ENCODE data around the gene MAPK1.
A peak's percentile ranks its signal among the peaks of the same experiment; 100 is the strongest.
"Not testable (repeated sequence)": the region's sequence is repeated elsewhere in the genome, so short reads cannot be mapped to it uniquely, and the experiment has no call there.

MAPK1 gene

DNA sequence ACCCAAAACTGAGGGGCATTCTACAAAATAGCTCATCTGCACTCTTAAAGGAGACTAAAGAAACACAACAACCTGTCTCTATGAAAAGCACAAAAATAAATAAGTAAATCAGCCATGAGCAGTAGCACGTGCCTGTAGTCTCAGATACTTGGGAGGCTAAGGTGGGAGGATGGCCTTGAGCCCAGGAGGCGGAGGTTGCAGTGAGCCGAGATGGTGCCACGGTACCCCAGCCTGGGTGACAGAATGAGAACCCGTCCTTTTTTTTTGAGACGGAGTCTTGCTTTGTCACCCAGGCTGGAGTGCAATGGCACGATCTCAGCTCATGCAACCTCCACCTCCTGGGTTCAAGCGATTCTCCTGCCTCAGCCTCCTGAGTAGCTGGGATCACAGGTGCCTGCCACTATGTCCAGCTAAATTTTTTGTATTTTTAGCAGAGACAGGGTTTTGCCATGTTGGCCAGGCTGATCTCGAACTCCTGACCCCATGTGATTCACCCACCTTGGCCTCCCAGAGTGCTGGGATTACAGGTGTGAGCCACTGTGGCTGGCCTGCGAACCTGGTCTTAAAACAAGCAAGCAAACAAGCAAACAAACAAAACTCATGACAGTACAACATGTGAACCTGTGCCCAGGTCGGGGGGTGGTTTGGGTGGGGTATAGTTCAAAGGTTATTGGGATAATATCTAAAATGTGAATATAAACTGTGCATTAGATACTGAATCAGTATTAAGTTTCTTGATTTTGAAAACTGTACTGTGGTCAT lies 76.4 kb downstream of the MAPK1 start:
- not testable (repeated sequence) for DNase-seq (ENCODE audit: low read depth)

DNA sequence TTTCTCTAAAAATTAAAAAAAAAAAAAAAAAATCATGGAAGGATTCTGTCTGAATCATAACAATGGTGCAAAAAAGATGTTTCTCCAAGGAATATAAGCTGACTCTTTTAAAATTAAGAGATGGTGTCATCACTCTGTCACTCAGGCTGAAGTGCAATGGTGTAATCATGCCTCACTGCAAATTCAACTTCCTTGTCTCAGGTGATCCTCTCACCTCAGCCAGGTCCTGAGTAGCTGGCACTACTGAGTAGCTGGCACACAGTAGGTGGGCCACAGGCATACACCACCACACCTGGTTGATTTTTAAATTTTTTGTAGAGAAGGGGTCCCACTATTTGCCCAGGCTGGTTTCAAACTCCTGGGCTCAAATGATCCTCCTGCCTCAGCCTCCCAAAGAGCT lies 77.1 kb downstream of the MAPK1 start:
- no peak for DNase-seq (ENCODE audit: low read depth)

DNA sequence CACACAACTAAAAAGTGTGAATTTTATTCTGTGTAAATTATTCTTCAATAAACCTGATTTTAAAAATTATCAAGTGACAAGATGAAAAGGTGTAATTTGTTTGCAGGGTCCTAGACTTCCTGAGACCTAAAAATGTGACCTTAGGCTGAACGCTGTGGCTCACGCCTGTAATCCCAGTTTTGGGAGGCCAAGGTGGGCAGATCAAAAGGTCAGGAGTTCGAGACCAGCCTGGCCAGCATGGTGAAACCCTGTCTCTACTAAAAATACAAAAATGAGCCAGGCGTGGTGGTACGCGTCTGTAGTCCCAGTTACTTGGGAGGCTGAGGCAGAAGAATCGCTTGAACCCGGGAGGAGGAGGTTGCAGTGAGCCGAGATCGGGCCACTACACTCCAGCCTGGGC lies 79.9 kb downstream of the MAPK1 start:
- DNase-seq (ENCODE audit: low read depth) = not testable (repeated sequence)

DNA sequence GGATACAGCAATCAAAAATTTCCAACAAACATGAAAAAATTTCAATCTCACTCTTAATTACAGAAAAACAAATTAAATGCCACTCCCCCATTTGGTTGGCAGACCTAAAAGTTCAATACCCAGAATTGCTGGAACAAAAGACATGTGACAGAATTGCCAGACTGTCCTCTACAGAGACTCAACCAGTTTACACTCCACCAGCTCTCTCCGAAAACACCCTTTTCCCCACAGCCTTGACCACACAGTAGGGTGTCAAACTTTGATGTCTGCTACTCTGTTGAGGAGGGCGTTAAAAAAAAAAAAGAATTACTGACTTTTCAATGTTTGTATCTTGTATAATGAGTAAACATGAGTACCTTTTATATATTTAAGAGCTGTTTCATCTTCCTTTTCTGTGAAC lies 87.2 kb downstream of the MAPK1 start:
- DNase-seq (ENCODE audit: low read depth) = no peak

DNA sequence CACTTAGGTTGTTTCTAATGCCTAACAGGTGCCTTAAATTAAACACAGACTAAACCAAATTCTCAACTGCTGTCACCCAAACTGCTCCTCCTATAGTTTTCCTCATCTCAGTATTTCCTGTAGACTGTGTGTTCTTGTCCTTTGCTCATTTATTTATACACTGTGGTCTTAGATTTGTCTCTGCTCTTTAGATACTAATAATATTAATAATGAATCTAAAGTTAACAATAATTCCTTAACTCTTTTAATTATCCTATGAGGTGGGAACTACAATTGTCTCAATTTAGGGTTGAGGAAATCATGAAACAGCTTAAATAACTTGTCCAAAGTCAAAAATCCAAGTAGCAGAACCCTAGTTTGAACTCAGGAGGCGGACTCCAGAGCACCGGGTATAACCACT lies 88.0 kb downstream of the MAPK1 start:
- DNase-seq (ENCODE audit: low read depth) = no peak

DNA sequence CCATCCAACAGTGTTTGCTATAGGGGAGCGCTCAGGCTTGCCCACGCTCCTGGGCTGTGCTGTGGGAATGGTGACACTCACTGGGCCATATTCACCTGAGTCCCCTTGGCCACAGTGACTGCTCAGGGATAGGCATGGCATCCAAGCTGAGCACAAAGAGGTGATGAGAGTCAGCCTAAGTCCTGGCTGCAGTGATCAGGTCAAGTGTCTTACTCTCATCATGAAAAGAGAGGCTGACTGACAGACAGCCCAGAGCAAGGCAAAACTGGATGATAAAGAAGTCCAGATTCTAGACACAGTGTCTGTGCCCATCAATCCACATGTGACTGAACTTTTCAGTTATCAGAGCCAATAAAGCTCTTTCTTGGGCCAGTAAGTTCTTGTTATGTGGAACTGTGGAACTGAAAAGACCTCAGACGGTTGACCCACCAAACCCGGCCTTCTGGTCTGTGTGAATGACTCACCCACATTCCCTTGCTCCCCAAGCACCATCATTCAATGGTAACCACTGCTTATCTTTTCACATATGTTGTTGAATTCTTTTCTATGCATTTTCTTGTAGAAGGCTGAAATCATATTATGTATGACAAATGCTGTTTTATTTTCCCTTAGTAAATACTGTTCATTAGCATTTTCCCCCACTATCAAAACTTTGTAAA lies 88.6 kb downstream of the MAPK1 start:
- no peak for DNase-seq (ENCODE audit: low read depth)

DNA sequence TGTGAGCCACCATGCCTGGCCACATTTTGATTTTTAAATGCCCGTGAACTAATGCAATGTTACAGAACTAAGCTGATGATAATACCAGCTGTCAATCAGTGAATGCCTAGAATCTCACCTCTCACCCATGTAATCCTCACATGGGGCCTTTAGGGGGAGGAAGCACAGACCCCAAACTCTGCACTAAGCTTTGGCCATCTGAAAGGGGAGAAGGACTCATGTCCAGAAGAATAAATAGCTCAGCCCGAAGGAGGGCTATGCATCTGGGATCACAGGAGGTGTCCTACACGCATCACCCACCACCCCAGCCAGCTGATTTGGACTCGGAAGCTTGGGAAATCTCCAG lies 95.8 kb downstream of the MAPK1 start:
- DNase-seq (ENCODE audit: low read depth) = no peak

DNA sequence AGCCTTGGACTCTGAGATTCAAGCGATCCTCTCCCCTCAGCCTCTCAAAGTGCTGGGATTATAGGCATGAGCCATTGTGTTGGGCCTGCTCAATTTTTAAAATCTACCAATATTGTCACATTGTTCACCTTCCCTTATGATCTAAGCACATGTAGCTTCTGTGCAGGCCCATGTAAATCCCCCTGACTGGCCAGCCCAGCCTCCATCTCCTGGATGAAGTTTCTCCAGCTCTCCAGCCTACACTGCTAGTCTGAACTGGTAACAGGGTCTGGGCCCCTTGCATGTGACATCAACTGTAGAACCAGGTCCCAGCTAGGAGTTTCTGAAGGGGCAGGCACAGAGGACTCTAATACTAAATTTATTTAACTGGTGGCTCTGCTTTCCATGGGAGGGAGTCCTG lies 99.0 kb downstream of the MAPK1 start:
- DNase-seq (ENCODE audit: low read depth) = no peak

DNA sequence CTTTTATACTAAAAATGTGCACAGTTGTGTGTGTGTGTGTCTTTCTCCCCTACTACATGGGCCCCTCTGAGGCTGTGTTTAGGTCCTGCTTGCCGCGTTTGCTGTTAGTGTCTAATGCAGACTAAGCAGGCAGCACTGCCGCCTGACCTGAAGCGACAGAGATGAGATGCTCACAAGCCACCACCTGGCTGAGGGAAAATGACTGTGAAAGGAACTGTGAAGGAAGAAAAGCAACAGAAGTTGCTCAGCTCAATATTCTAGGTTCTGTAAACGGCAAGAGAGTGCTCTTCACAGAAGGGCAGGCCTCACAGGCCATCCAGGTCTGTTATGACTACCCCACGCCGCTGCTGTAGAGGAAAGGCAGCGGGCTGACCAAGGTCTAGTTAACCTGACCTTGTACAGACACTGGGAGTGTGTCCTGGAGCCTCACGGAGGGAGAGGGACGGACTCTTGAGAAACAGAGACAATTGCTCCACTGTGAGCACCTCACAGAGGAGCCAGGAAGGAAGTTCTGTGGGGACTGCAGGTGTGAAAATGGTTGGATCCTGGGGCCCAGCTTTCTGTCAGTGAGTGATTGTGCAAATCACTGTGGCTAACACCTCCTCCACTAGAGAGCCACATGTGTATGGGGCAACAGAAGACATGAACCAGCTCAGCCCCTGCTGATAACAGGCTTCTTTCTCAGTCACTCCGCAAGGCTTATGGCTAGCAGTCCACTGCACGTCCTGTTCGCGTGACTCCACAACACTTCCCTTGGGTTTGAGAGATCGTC lies 100.6 kb downstream of the MAPK1 start:
- peak; percentile 34 for DNase-seq (ENCODE audit: low read depth)

DNA sequence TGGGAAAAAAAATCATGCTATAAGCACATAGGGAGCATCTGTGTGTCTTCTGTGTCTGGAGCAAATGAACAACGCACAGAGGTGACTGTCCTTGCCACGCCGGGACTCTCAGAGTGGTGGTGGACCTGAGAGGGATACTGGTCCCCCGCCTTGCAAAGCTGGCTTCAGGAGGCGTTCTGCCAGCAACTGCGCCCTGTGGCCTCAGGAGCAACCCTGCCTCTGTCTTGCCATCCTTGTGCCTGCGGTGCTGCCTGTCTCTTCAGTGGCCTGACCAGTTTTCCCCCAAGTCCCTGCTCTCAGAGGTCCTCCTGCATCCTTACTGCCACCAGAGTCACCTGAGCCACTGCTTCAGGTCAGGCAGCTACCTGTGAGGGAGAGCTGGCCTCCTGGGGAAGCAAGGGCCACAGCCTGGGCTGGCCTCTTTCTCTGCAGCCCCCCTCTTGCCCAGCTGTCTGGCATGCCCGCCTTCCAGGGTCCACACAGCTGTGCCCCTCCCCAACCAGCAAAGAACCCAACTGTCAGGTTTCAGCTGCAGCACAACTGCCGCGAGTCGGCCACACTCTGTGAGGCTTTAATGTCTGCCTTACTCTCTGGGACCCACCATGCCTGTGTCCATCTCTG lies 101.4 kb downstream of the MAPK1 start:
- DNase-seq (ENCODE audit: low read depth) = no peak

DNA sequence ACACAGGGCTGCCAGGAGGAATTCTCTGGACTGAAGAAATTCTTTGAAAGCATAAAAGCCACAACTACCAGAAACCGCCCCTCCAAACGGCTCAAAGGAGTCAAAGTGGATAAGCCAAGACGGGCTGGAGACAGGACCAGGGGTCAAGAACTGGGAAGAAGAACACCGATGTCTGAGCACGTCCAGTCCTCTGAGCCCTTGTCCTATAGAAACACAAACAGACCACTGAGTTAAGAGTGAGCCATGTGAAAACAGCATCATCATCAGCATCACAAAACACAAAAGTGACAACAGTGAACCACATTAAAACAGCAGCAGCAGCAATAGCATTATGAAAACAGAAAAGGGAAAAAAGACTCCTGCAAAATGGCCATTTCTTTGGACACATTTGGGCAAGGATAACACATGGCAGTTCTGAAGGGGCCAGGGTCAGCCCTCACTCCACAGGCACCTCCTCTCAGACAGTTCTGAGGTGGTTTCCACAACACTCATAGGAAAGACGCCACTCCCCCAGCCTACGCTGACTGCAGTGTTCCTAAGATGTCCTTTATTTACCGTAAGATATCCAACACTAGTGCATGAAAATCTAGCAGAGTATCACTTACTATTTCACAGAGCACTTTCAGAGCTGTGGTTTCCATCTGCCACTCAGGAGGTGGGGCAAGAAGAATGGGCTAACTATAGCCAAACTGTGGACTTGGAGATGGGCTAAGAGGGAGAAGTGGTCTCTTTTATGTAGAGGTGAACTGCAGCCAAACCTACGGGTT lies 103.2 kb downstream of the MAPK1 start:
- no peak for DNase-seq (ENCODE audit: low read depth)

DNA sequence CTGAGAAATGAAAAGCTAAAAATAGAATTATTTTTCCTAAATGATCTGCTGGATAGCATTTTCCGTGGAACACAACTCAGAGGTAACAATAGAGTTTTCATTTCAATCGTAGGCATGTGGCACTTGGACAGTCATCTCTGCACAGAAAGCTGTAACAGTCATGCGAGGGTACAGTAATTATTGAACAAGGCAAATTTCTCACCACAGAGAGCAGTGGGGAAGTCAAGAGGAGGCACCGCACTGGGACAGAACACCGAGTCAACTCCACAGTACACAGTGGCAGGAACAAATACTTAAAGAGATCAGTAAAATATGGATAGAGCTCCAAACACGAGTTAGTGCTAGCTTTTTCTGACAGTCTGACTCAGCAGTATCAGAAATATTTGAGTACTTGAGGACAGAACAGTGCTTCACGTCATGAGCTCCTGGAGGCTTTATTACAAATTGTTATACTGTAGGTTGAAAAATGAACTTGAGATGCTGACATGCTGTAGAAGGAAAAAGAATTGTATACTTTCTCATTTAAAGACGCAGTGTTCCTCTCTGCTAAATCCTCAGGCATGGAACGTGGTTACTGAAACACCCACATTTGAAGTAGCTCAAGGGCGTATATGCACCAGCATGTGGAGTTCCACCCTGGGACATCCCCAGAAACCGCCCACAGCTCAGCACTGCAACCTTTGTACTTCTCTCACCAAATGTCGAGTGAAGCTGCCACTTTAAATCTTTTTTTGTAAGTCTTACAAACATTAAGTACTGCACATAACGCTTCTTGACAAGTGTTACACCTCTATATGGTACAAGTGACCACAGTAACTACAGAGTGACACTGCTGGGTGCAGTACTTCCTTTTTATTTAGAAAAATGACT lies 104.5 kb downstream of the MAPK1 start:
- DNase-seq (ENCODE audit: low read depth) = no peak

DNA sequence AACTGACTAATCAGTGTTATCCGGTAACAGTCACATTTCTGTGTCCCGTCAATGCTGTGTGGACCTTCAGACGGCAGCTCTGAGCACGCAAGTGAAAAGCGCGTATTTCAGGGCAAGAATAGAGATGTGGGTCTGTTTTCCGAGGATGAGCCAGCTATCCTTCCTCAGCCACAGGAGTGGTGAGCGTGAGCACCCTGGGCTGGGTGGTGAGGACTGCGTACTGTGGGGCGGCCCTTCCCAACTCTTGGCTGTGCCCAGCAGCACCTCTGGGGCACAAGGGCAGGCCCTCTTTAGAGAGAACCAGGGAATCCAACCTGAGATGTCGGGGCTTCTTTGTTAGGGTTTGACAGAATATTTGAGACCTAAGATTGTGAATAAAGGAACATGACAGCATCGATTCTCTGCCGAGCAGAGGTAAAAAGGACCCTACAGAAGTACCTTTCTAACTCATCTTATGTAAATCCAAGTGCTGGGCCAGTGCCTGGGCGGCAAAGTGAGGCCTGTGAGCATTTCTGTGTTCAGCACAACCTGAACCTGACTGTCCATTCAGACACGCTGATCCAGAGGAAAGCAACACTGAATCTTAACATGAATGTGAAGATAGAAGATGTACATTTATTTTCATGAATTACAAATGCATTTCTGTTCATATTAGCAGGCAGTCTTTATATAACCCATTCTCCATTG lies 105.3 kb downstream of the MAPK1 start:
- no peak for DNase-seq (ENCODE audit: low read depth)

DNA sequence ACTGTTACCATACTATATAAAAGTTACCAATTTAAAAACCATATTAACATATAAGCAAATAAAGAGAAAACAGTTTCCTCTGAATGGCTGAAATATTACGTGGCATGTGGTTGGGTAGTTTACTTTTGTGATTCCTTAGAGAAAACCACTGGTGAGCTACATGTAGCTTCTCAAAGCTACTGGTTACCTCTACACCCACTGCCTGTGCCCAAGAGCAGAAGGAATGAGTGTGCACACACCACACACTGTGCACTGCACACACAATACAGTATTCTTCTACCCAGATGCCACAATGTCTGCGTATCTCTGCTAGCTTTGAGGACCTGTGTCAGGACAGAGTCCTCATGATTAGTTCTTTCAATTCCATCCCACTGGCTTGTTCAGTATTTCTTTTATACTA lies 106.4 kb downstream of the MAPK1 start:
- DNase-seq (ENCODE audit: low read depth) = no peak

DNA sequence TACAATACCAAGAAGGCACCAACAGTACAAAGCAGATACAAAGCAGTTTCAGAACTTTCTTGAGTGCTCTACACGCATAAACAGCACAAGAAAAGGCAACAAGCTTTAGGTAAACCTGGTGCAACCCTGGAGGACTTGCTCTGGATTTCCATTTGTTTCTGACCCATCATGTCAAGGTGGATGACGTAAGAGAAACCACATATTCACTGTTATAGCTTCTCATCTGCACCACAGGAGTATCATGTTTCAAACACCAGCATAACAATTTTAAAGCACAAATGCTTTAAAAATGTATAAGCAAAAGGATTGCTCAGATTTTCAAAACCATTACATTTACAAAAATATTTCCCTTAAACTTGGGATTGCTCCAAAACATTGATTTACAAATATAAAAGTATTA lies 106.8 kb downstream of the MAPK1 start:
- DNase-seq (ENCODE audit: low read depth) = no peak

DNA sequence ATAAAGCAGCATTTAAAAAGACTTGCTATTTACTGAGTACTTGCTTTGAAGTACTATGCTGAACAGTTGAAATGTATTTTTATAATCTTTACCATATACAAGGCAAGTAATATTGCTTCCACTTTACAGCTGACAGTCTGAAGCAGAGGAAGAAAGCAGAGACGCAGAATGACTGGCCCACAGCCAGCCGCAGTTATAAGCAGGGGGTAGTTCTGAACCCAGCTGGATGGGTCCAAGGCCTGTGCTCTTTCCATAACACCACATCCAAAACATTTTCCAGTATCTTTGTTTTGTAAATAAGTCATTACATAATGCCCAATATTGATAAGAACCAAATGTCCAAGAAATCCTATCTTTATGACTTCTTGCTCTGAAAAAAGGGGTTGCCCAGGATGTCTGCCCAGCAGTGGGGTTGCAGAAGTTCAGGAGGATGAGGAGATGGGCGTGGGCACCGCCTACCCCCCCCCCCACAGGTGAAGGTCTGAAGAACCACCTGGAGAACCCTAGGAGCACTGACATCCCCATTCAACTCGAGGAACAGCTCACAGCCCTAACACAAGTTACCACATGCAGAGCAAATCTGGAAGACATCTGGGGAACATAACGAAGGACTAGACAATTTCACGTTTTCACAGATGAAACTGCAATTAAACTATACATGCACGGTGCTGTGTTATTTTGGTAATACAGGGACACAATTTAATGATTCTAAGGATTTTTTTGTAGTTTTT lies 107.6 kb downstream of the MAPK1 start:
- no peak for DNase-seq (ENCODE audit: low read depth)

DNA sequence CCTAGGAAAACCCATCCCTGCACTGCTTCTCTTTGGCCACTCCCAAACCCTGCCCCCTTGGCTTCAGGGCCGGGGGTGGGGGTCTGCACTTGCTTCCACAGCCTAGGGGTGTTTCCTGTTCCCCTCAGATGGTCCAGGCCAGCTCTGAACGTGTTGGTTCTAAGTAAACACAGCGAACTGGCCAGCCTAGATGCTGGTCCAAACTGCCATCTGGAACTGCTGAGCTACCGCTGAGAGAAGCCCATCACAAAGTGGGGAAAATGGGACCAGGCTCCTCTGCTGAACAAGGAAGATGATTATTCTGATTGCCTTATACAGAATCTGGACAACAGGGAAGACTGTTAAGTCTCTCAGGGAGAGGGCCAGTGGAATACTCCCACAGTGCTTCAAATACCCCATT lies 108.4 kb downstream of the MAPK1 start:
- no peak for DNase-seq (ENCODE audit: low read depth)

DNA sequence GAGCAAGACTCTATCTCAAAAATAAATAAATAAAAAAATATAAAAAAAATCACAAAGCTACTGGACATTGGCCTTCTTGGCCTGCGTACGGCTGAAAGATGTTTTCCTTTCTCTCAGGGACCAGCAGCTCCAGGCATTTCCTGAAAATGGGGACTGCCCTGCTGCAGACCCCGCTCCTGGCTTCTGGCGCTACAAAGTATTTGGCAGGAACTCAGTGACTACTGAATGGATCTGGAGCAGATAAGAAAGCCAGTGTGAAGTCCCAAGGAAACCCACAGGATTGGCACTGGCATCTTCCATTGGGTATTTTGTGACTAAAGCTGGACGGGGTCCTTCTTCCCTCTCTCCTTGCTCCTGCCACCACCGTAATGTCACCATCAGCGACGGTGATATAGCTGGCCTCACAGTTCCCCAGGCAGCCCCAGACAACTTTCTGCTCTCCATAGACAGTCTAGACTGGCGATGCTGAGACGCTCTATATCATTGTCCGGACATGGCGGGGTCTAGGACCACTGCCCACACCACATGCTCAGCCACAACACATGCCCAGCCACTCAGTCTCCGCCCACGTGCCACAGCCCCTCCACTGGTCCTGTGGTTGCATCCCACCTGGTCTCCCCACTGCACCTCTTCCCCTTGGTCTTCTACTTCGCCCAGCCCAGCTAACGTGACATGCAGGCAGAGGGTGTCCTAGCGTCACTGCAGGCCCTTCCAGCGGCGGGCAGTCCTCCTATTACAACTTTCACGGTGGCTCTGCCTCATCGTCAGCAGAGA lies 109.2 kb downstream of the MAPK1 start:
- DNase-seq (ENCODE audit: low read depth) = no peak

DNA sequence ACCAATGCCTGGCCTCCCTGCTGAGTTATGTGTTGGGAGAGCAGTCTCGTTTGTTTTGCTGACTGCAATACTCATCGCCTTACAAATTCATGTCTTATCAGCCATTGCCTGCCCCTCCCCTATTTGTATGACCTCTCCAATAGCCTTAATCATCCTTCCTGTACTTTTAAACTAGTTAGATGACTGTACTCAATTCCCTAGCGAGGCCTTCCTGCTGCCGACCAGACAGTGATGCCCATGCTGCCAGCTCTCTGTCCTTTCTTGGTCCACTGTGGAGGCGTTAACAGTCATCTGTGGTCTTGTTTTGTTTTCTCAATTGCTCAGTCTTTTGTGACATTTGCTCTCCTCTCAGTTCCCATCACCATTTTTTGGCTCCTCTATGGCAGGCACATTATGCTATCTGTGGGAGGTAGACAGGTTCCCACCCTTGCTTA lies 111.6 kb downstream of the MAPK1 start:
- no peak for DNase-seq (ENCODE audit: low read depth)

Measured in stimulated activated CD8-positive, alpha-beta memory T cell treated with anti-CD3 and anti-CD28 coated beads, Interleukin-7, amount 100 ng/mL, for 24 hours (primary cell).